Neuronal stem cell (in vitro differentiated cells): ENCODE measurements around the gene TLE3.

ENCODE experiments used
- DNase-seq: peaks from one replicate; pipeline ENCODE4 v3.0.0-alpha.2; 2013; ENCODE audit warnings: low spot score
- H2AFZ ChIP-seq: one replicate; pipeline ENCODE4 v1.6.1; 2013; ENCODE audit warnings: mild to moderate bottlenecking, low read length, inconsistent platforms
- H2AK5ac ChIP-seq: 2 replicates; pipeline ENCODE4 v1.6.1; 2013; ENCODE audit warnings: low read depth, mild to moderate bottlenecking, inconsistent platforms, low read length, moderate library complexity, mixed read lengths
- H2BK120ac ChIP-seq: 2 replicates; pipeline ENCODE4 v1.6.1; 2013; ENCODE audit warnings: low read depth, mild to moderate bottlenecking, inconsistent platforms, low read length, moderate library complexity, mixed read lengths
- H2BK12ac ChIP-seq: one replicate; pipeline ENCODE4 v1.6.1; 2013; ENCODE audit warnings: low read length, inconsistent platforms
- H2BK15ac ChIP-seq: 2 replicates; pipeline ENCODE4 v1.6.1; 2013; ENCODE audit warnings: mild to moderate bottlenecking, low read length, inconsistent platforms, mixed read lengths
- H2BK5ac ChIP-seq: one replicate; pipeline ENCODE4 v1.6.1; 2013; ENCODE audit warnings: inconsistent platforms, mild to moderate bottlenecking, low read length, moderate library complexity
- H3K14ac ChIP-seq: one replicate; pipeline ENCODE4 v1.6.1; 2013; ENCODE audit warnings: low read length, inconsistent platforms
- H3K18ac ChIP-seq: 2 replicates; pipeline ENCODE4 v1.6.1; 2013; ENCODE audit warnings: low read length, inconsistent platforms
- H3K23ac ChIP-seq: 2 replicates; pipeline ENCODE4 v1.6.1; 2013; ENCODE audit warnings: low read depth, mild to moderate bottlenecking, mixed read lengths, low read length, inconsistent platforms; ENCODE audit not compliant: poor library complexity
- H3K27ac ChIP-seq: replicated peaks from 3 replicates; pipeline ENCODE4 v1.5.1; 2013; ENCODE audit warnings: low read length, inconsistent platforms
- H3K27me3 ChIP-seq, 3 experiments: 2 replicates each; pipeline ENCODE4 v1.6.1; 2013; ENCODE audit warnings: low read length in 3 of 3, mild to moderate bottlenecking in 2 of 3, inconsistent platforms in 1 of 3, low read depth in 1 of 3, mixed read lengths in 1 of 3, moderate library complexity in 1 of 3; ENCODE audit not compliant: control insufficient read depth in 3 of 3, insufficient read depth in 3 of 3
- H3K36me3 ChIP-seq, 2 donors: replicated peaks in 1 of 2; 2 replicates each; pipeline ENCODE4 v1.6.1; 2013; ENCODE audit warnings: low read length in 2 of 2; ENCODE audit not compliant: control insufficient read depth in 2 of 2, insufficient read depth in 2 of 2
- H3K4ac ChIP-seq: 2 replicates; pipeline ENCODE4 v1.6.1; 2013; ENCODE audit warnings: inconsistent platforms, mild to moderate bottlenecking, low read length, moderate library complexity
- H3K4me1 ChIP-seq, 2 donors: 1 replicate in 1 of 2; 2 replicates in 1 of 2; pipeline ENCODE4 v1.6.1; 2013; ENCODE audit warnings: low read length in 2 of 2, low read depth in 1 of 2; ENCODE audit not compliant: control insufficient read depth in 2 of 2, insufficient read depth in 1 of 2
- H3K4me2 ChIP-seq: one replicate; pipeline ENCODE4 v1.6.1; 2013; ENCODE audit warnings: mild to moderate bottlenecking, low read length, inconsistent platforms; ENCODE audit not compliant: insufficient read depth, poor library complexity, severe bottlenecking
- H3K4me3 ChIP-seq, 2 donors: 2 replicates each; pipeline ENCODE4 v1.5.1; 2013; ENCODE audit warnings: low read length in 2 of 2, mild to moderate bottlenecking in 2 of 2, inconsistent platforms in 1 of 2, moderate library complexity in 1 of 2
- H3K79me1 ChIP-seq: one replicate; pipeline ENCODE4 v1.6.1; 2013; ENCODE audit warnings: low read depth, mild to moderate bottlenecking, inconsistent platforms, low read length, moderate library complexity
- H3K9ac ChIP-seq: one replicate; pipeline ENCODE4 v1.6.1; 2013; ENCODE audit warnings: mild to moderate bottlenecking, low read depth, low read length, inconsistent platforms; ENCODE audit not compliant: poor library complexity
- H3K9me3 ChIP-seq, 2 donors: replicated peaks in 1 of 2; 2 replicates each; pipeline versions ENCODE3 to v1.6.1; 2013; ENCODE audit warnings: low read length in 2 of 2, mild to moderate bottlenecking in 2 of 2, inconsistent platforms in 1 of 2, low read depth in 1 of 2, mixed read lengths in 1 of 2, moderate library complexity in 1 of 2; ENCODE audit not compliant: control insufficient read depth in 2 of 2, insufficient read depth in 1 of 2
- H4K8ac ChIP-seq: one replicate; pipeline ENCODE4 v1.6.1; 2013; ENCODE audit warnings: low read depth, mild to moderate bottlenecking, inconsistent platforms, low read length, moderate library complexity
- H4K91ac ChIP-seq: one replicate; pipeline ENCODE4 v1.6.1; 2013; ENCODE audit warnings: low read length, low read depth, mild to moderate bottlenecking, inconsistent platforms; ENCODE audit not compliant: poor library complexity
- WGBS, 2 donors: extraction: QIAGEN DNeasy Blood & Tissue Kit; methylation state at CpG; one replicate each; pipeline ENCODE4 v1.1.7; 2013; ENCODE audit warnings: missing lambda C conversion rate in 2 of 2, mixed read lengths in 1 of 2; ENCODE audit not compliant: insufficient read length in 2 of 2, insufficient replicate concordance in 1 of 2; ENCODE audit errors: extremely low coverage in 2 of 2; 5-methylcytosine and 5-hydroxymethylcytosine counted together

The TLE3 gene

GRCh38 chr15:70093070-70093469 lies 4.6 kb downstream of the TLE3 start:
- Histone ChIP-seq H4K8ac (no peak overlapping the region), H4K91ac (no peak overlapping the region), H2AFZ (no peak overlapping the region), H3K4me3 (no peak overlapping the region), H3K9ac (no peak overlapping the region), H2BK120ac (no peak overlapping the region), H3K4me2 (no peak overlapping the region), H3K36me3 (peaks cover 0 to 53% of the 10 kb centered on the region in 2 donors), H2AK5ac (no peak overlapping the region), H3K14ac (no peak overlapping the region), H3K18ac (no peak overlapping the region), H3K27ac (no peak overlapping the region), H2BK15ac (no peak overlapping the region), H2BK5ac (no peak overlapping the region), H3K79me1 (peaks cover 3% of the 10 kb centered on the region), H3K23ac (no peak overlapping the region), H3K4ac (no peak overlapping the region), H3K4me1 (peaks cover 35 to 51% of the 10 kb centered on the region in 2 donors), H3K9me3 (no peaks in the 10 kb centered on the region), H2BK12ac (no peak overlapping the region), H3K27me3 (no peaks in the 10 kb centered on the region)
- DNase-seq, result no peak
- no CpG with 5 or more reads among the region's 3 CpGs for WGBS, 2 donors

- Histone ChIP-seq H2BK120ac (no peak overlapping the region), H3K27me3 (no peaks in the 10 kb centered on the region), H3K18ac (no peak overlapping the region), H2BK5ac (no peak overlapping the region), H2BK12ac (no peak overlapping the region), H3K4me3 (no peak overlapping the region), H3K36me3 (peaks cover 0 to 53% of the 10 kb centered on the region in 2 donors), H3K79me1 (peaks cover 3% of the 10 kb centered on the region), H3K14ac (no peak overlapping the region), H3K4me2 (no peak overlapping the region), H3K4ac (no peak overlapping the region), H3K9ac (no peak overlapping the region), H2AFZ (no peak overlapping the region), H3K23ac (no peak overlapping the region), H4K91ac (no peak overlapping the region), H4K8ac (no peak overlapping the region), H3K4me1 (peaks cover 38 to 55% of the 10 kb centered on the region in 2 donors), H2BK15ac (no peak overlapping the region), H2AK5ac (no peak overlapping the region), H3K27ac (no peak overlapping the region), H3K9me3 (no peaks in the 10 kb centered on the region)
- WGBS, 2 donors, result no CpG with 5 or more reads among the region's 6 CpGs
- DNase-seq, result no peak
Measured at GRCh38 chr15:70092464-70093027, 5.2 kb downstream of the TLE3 start.

- Histone ChIP-seq H4K8ac (no peak overlapping the region), H3K79me1 (peaks cover 3% of the 10 kb centered on the region), H3K4me1 (peaks cover 40 to 61% of the 10 kb centered on the region in 2 donors), H3K9ac (no peak overlapping the region), H3K9me3 (no peaks in the 10 kb centered on the region), H3K27me3 (no peaks in the 10 kb centered on the region), H2BK15ac (no peak overlapping the region), H3K18ac (no peak overlapping the region), H3K4me3 (peak overlapping the region in 1 of 2 donors; percentile 6), H3K36me3 (peaks cover 0 to 56% of the 10 kb centered on the region in 2 donors), H2BK5ac (no peak overlapping the region), H2BK120ac (no peak overlapping the region), H4K91ac (no peak overlapping the region), H2AFZ (no peak overlapping the region), H3K14ac (no peak overlapping the region), H3K23ac (no peak overlapping the region), H2BK12ac (no peak overlapping the region), H3K27ac (no peak overlapping the region), H3K4ac (no peak overlapping the region), H2AK5ac (no peak overlapping the region), H3K4me2 (no peak overlapping the region)
- no CpG with 5 or more reads among the region's 12 CpGs for WGBS, 2 donors
- DNase-seq, result no peak
Measured at GRCh38 chr15:70091726-70092463, 5.8 kb downstream of the TLE3 start.

GRCh38 chr15:70090436-70091296 lies 7.1 kb downstream of the TLE3 start:
- Histone ChIP-seq H3K27ac (no peak overlapping the region), H3K14ac (no peak overlapping the region), H3K4me2 (no peak overlapping the region), H3K4ac (no peak overlapping the region), H4K8ac (no peak overlapping the region), H3K36me3 (peaks cover 0 to 67% of the 10 kb centered on the region in 2 donors), H2AFZ (no peak overlapping the region), H3K9me3 (no peaks in the 10 kb centered on the region), H2BK12ac (no peak overlapping the region), H2BK5ac (no peak overlapping the region), H3K27me3 (no peaks in the 10 kb centered on the region), H4K91ac (no peak overlapping the region), H2BK120ac (no peak overlapping the region), H2BK15ac (no peak overlapping the region), H3K4me1 (peaks cover 40 to 62% of the 10 kb centered on the region in 2 donors), H3K4me3 (no peak overlapping the region), H2AK5ac (no peak overlapping the region), H3K18ac (no peak overlapping the region), H3K79me1 (peaks cover 3% of the 10 kb centered on the region), H3K9ac (no peak overlapping the region), H3K23ac (no peak overlapping the region)
- no CpG with 5 or more reads among the region's 8 CpGs for WGBS, 2 donors
- DNase-seq, result no peak
